Activated naive CD8-positive, alpha-beta T cell treated with anti-CD3 and anti-CD28 coated beads, Interleukin-2, amount 50 U/mL, for 24 hours (primary cell): ENCODE measurements around the gene TUT1.
A peak's percentile ranks its signal among the peaks of the same experiment; 100 is the strongest.

Experiments
- ATAC-seq: fragments of 150-1000 bp; cut with Tn5 transposase; one replicate; pipeline ENCODE4 v1.10.0; 2021
- DNase-seq: peaks from one replicate; pipeline ENCODE4 v3.0.0; 2021
- H3K27ac Mint-ChIP-seq: one replicate; pipeline ENCODE4 v1.8.0; 2021; ENCODE audit warnings: mild to moderate bottlenecking, mixed read lengths
- H3K27me3 Mint-ChIP-seq: one replicate; pipeline ENCODE4 v1.8.0; 2021; ENCODE audit warnings: mixed read lengths
- H3K36me3 Mint-ChIP-seq: one replicate; pipeline ENCODE4 v1.8.0; 2021; ENCODE audit warnings: low read depth, mixed read lengths
- H3K4me1 Mint-ChIP-seq: one replicate; pipeline ENCODE4 v1.8.0; 2021; ENCODE audit warnings: mixed read lengths
- H3K4me3 Mint-ChIP-seq: one replicate; pipeline ENCODE4 v1.8.0; 2021; ENCODE audit warnings: mild to moderate bottlenecking, moderate library complexity, mixed read lengths
- H3K9me3 Mint-ChIP-seq: one replicate; pipeline ENCODE4 v1.8.0; 2021; ENCODE audit warnings: mixed read lengths

Gene TUT1

GRCh38 chr11:62611705-62612365 is 20.5 kb upstream of the TUT1 start:
- Mint-ChIP-seq H3K9me3 (no peaks in the 10 kb centered on the region), H3K4me1 (peaks cover 52% of the 10 kb centered on the region), H3K4me3 (peak overlapping the region; percentile 94), H3K27ac (peak overlapping the region; percentile 97), H3K36me3 (peaks cover 32% of the 10 kb centered on the region), H3K27me3 (no peaks in the 10 kb centered on the region)
- DNase-seq (peak; percentile 57), ATAC-seq (peak; percentile 44)

- no peaks in the 10 kb centered on the region for H3K27me3 Mint-ChIP-seq
- DNase-seq = no peak
- peak overlapping the region; percentile 94 for H3K4me3 Mint-ChIP-seq
- ATAC-seq = no peak
- H3K9me3 Mint-ChIP-seq = no peaks in the 10 kb centered on the region
- peaks cover 52% of the 10 kb centered on the region for H3K4me1 Mint-ChIP-seq
- H3K36me3 Mint-ChIP-seq = peaks cover 35% of the 10 kb centered on the region
- peak overlapping the region; percentile 97 for H3K27ac Mint-ChIP-seq
Observed at GRCh38 chr11:62610814-62611704, 19.7 kb upstream of the TUT1 start.

DNA sequence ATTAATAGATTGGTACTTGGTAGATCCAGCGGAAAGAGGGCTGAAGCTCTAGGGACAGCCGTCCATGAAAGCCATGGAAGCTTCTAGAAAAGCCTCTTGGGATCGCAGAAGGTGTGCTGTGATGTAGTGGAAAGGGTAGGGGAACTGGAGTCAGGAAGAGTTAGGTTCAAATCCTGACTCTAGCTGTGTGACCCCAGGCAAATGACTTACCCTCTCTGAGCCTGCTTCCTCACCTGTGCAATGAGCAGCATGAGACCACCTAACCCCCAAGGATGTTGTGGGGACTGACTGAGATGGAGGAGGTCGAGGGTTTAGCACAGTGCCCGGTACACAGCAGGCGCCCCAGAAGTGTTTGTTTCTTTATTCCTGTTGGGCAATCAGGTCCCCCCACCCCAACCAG is 19.1 kb upstream of the TUT1 start:
- DNase-seq (no peak), ATAC-seq (no peak)
- H3K4me3 Mint-ChIP-seq = peak overlapping the region; percentile 94
- H3K4me1 Mint-ChIP-seq = peaks cover 52% of the 10 kb centered on the region
- H3K27me3 Mint-ChIP-seq = no peaks in the 10 kb centered on the region
- no peaks in the 10 kb centered on the region for H3K9me3 Mint-ChIP-seq
- H3K27ac Mint-ChIP-seq = peak overlapping the region; percentile 97
- H3K36me3 Mint-ChIP-seq = peaks cover 39% of the 10 kb centered on the region

GRCh38 chr11:62608776-62609175 is 17.5 kb upstream of the TUT1 start:
- peaks cover 44% of the 10 kb centered on the region for H3K4me1 Mint-ChIP-seq
- ATAC-seq (no peak), DNase-seq (no peak)
- peak overlapping the region; percentile 18 for H3K27ac Mint-ChIP-seq
- H3K36me3 Mint-ChIP-seq = peaks cover 45% of the 10 kb centered on the region
- H3K9me3 Mint-ChIP-seq = no peaks in the 10 kb centered on the region
- no peaks in the 10 kb centered on the region for H3K27me3 Mint-ChIP-seq
- H3K4me3 Mint-ChIP-seq = no peak overlapping the region

DNA sequence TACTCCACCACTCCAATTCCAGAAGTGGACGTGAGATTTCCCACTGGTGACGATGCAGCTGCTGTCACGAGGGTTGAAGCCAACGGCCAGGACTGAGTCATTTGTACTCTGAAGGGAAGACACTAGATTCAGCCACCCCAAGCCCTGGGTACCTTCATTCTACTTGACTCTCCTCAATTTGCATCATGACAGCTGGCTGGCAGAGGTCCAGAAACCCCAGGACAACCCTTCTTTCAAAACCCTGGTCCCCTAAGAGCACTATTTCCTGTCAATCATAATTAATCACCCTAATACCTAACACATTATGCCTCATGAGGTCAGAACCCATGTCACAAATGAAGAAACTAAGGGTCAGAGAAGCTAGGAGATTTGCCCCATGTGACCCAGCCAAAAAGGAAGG is 16.4 kb upstream of the TUT1 start:
- peaks cover 55% of the 10 kb centered on the region for H3K36me3 Mint-ChIP-seq
- H3K4me1 Mint-ChIP-seq = peaks cover 51% of the 10 kb centered on the region
- H3K4me3 Mint-ChIP-seq = no peak overlapping the region
- ATAC-seq (no peak), DNase-seq (no peak)
- no peaks in the 10 kb centered on the region for H3K27me3 Mint-ChIP-seq
- H3K9me3 Mint-ChIP-seq = no peaks in the 10 kb centered on the region
- peak overlapping the region; percentile 9 for H3K27ac Mint-ChIP-seq

DNA sequence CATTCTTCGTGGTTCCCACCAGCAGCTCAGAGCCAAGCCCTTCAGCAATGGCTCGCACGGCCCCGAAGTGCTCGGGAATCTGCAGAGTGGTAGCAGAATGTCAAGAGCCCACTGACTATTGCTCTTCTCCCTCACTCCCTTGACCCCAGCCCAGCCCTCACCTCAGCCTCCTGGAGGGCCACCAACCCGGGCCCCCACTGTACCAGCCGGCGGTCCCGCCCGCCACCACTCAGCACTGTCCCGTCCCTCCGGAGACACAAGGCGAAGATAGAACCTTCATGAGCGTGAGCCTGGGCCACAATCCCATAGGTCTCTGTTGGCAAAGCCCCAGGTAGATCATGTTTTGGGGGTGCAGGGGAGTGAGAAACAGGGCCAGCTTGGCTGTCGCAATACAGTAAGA is 14.6 kb upstream of the TUT1 start:
- no peak overlapping the region for H3K27ac Mint-ChIP-seq
- ATAC-seq (no peak), DNase-seq (no peak)
- no peaks in the 10 kb centered on the region for H3K9me3 Mint-ChIP-seq
- H3K4me1 Mint-ChIP-seq = peaks cover 49% of the 10 kb centered on the region
- no peak overlapping the region for H3K4me3 Mint-ChIP-seq
- H3K36me3 Mint-ChIP-seq = peaks cover 58% of the 10 kb centered on the region
- H3K27me3 Mint-ChIP-seq = peaks cover 2% of the 10 kb centered on the region

GRCh38 chr11:62605467-62605866 is 14.1 kb upstream of the TUT1 start:
- ATAC-seq = no peak
- Mint-ChIP-seq H3K36me3 (peaks cover 57% of the 10 kb centered on the region), H3K27ac (no peak overlapping the region)

DNA sequence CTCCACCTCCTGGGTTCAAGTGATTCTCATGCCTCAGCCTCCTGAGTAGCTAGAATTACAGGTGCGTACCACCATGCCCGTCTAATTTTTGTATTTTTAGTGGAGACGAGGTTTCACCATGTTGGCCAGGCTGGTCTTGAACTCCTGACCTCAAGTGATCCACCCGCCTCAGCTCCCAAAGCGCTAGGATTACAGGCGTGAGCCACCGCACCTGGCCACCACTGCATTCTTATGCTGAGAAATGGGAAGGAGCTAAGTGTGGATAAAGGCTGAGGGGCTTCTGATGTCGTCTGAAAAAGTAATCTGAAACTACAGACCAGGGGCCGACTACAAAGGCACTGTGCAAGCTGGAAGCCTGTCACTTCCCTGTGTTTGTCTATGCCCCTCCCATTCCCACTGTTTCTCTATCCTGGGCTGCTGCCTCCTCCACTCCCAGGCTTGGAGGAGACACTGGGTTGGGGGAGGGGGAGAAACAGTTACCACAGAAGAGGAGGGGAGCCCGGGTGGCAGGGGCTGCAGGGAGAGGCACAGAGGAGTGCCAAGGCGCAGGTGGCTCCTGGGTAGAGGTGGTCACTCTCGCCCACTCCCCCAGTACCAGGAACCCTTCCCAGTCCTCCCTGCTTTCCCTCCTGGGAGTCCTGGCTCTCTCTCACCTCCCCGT is 13.3 kb upstream of the TUT1 start:
- DNase-seq (no peak), ATAC-seq (no peak)
- no peaks in the 10 kb centered on the region for H3K9me3 Mint-ChIP-seq
- peaks cover 46% of the 10 kb centered on the region for H3K4me1 Mint-ChIP-seq
- H3K27me3 Mint-ChIP-seq = peaks cover 2% of the 10 kb centered on the region
- H3K4me3 Mint-ChIP-seq = no peak overlapping the region
- H3K27ac Mint-ChIP-seq = no peak overlapping the region
- H3K36me3 Mint-ChIP-seq = peaks cover 60% of the 10 kb centered on the region

More at GRCh38 chr11:62605467-62605866, 14.1 kb upstream of the TUT1 start:
- Mint-ChIP-seq H3K9me3 (no peaks in the 10 kb centered on the region), H3K4me1 (peaks cover 45% of the 10 kb centered on the region), H3K27me3 (peaks cover 2% of the 10 kb centered on the region), H3K4me3 (no peak overlapping the region)
- DNase-seq = no peak

DNA sequence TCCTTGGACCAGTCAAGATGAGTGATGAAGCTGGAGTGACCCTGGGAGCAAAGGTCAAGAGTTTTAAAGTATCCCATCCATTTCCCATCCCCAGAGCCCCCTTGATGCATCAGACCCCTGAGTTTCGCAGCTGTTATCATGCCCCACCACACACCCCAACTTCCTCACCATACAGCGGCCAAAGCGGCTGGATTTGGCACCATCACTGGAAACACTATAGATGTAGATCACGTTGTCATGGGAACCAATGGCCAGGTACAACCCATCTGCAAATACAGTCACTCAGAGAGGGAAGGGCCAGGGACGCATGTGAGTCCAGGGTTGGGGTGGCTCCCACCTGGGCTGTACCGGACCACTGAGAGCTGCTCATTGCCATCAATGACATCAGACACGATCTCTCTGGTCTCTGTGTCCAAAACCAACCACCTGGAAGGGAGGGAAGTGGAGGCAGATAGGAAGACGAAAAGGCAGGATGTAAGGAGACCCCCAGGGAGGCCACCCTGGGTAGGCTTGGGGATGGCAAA is 12.5 kb upstream of the TUT1 start:
- H3K27me3 Mint-ChIP-seq = peaks cover 2% of the 10 kb centered on the region
- ATAC-seq (no peak), DNase-seq (no peak)
- H3K4me3 Mint-ChIP-seq = peak overlapping the region; percentile 46
- peaks cover 46% of the 10 kb centered on the region for H3K4me1 Mint-ChIP-seq
- no peak overlapping the region for H3K27ac Mint-ChIP-seq
- H3K9me3 Mint-ChIP-seq = no peaks in the 10 kb centered on the region
- H3K36me3 Mint-ChIP-seq = peaks cover 61% of the 10 kb centered on the region

- no peak for DNase-seq
- peak overlapping the region; percentile 6 for H3K27ac Mint-ChIP-seq
- H3K36me3 Mint-ChIP-seq = peaks cover 64% of the 10 kb centered on the region
Observed at GRCh38 chr11:62603072-62603408, 11.7 kb upstream of the TUT1 start.

GRCh38 chr11:62602141-62603071 is 11.1 kb upstream of the TUT1 start:
- peaks cover 2% of the 10 kb centered on the region for H3K27me3 Mint-ChIP-seq
- H3K4me3 Mint-ChIP-seq = peak overlapping the region; percentile 91
- ATAC-seq (no peak), DNase-seq (no peak)
- H3K36me3 Mint-ChIP-seq = peaks cover 63% of the 10 kb centered on the region
- H3K4me1 Mint-ChIP-seq = peaks cover 47% of the 10 kb centered on the region
- H3K27ac Mint-ChIP-seq = peak overlapping the region; percentile 94
- no peaks in the 10 kb centered on the region for H3K9me3 Mint-ChIP-seq

More at GRCh38 chr11:62603072-62603408, 11.7 kb upstream of the TUT1 start:
- no peaks in the 10 kb centered on the region for H3K9me3 Mint-ChIP-seq
- H3K4me3 Mint-ChIP-seq = peak overlapping the region; percentile 46
- H3K27me3 Mint-ChIP-seq = peaks cover 2% of the 10 kb centered on the region
- H3K4me1 Mint-ChIP-seq = peaks cover 52% of the 10 kb centered on the region
- no peak for ATAC-seq

- ATAC-seq = peak; percentile 88
- Mint-ChIP-seq H3K27me3 (peaks cover 2% of the 10 kb centered on the region), H3K9me3 (no peaks in the 10 kb centered on the region), H3K4me3 (peak within 1 kb of the TSS; percentile 91), H3K27ac (peak within 1 kb of the TSS; percentile 94), H3K4me1 (peaks cover 47% of the 10 kb centered on the region), H3K36me3 (peaks cover 67% of the 10 kb centered on the region)
- DNase-seq = peak; percentile 100
Observed at GRCh38 chr11:62601372-62602140, 10.2 kb upstream of the TUT1 start, which contains the start of gene MTA2. Gene MTA2, minus strand, starts transcription at chr11:62601865. Its CDS starts 415 bp downstream, at chr11:62601450.

GRCh38 chr11:62601122-62601371 is 9.7 kb upstream of the TUT1 start:
- DNase-seq = peak; percentile 58
- Mint-ChIP-seq H3K27ac (peak overlapping the region; percentile 94), H3K36me3 (peaks cover 68% of the 10 kb centered on the region), H3K4me3 (peak overlapping the region; percentile 91), H3K27me3 (peaks cover 2% of the 10 kb centered on the region), H3K9me3 (no peaks in the 10 kb centered on the region), H3K4me1 (peaks cover 47% of the 10 kb centered on the region)
- peak; percentile 5 for ATAC-seq
